NT2/D1 (cell line): Measurements from ENCODE around the gene KRTAP5-8.

Source experiments
- SUZ12 ChIP-seq: IDR thresholded peaks from 2 replicates; pipeline ENCODE4 v1.6.1; 2011; ENCODE audit not compliant: insufficient read length, insufficient read depth; ENCODE audit errors: extremely low read depth
- YY1 ChIP-seq: IDR thresholded peaks from 2 replicates; pipeline ENCODE4 v1.6.1; 2011; ENCODE audit not compliant: insufficient read length, insufficient read depth
- ZNF274 ChIP-seq: IDR thresholded peaks from 2 replicates; pipeline ENCODE4 v1.6.1; 2011; ENCODE audit warnings: mild to moderate bottlenecking, low read depth, low read length

GRCh38 chr11:71491940-71492339, 45.9 kb upstream of the KRTAP5-8 start:
- TF ChIP-seq YY1 (no peak), SUZ12 (no peak), ZNF274 (no peak)
